NCI-H526 treated with DMSO at 0.1 percent for 48 hours (cell line): Measurements from ENCODE around the gene ZNF558.
A peak's percentile ranks its signal among the peaks of the same experiment; 100 is the strongest.

Experiments used
- DNase-seq: peaks from one replicate; lab custom pipeline; 2025; lab: John Stamatoyannopoulos, UW

Gene ZNF558

DNA sequence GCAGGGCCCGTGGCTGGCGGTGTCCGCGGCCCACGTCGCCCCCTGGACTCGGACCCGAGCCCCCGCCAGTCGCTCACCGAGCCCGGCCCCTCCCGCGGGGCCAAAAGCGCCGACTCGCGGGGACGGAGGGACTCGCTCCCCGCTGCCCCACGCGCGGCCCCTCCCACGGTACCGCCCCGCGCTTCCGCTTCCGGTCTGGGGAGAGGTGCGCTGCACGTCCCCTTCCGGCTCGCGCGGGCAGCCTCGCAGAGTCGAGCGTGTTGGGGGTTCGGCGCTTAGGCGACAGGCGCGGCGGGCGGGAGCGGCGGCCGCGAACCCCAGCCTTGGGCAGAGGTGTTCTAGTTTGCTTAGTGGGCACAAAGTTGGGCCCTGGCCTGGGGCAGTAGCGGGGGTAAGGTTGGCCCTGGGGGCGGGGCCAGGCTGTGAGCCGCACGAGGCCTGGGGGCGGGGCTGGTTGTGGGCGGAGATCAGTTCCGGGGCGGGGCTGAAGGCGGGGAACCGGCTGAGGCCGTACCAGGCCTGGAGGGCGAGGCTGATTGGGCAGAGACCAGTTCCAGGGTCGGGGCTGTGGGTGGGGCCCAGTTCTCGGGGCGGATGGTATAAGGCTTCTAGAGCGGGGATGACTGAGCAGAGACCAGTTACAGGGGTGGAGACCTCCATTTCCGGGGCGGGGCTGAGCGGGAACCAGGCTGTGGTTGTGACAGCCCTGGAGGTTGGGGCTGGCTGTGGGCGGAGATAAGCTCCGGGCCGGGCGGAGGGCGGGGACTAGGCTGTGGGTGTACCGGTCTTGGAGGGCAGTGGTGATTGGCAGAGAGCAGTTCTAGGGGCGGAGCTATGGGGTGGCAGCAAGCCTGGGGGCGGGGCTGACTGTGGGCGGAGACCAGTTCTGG is at the start of gene ZNF558, which contains the start of gene MBD3L1:
Gene ZNF558 (minus strand): TSS at position 173 of the 890 bp plus-strand sequence. CDS start 9,645 bp downstream, outside the sequence.
Gene MBD3L1 (plus strand): TSS at position 246 of the 890 bp plus-strand sequence. CDS start 10,302 bp downstream, outside the sequence.
- DNase-seq = peak; percentile 82

DNA sequence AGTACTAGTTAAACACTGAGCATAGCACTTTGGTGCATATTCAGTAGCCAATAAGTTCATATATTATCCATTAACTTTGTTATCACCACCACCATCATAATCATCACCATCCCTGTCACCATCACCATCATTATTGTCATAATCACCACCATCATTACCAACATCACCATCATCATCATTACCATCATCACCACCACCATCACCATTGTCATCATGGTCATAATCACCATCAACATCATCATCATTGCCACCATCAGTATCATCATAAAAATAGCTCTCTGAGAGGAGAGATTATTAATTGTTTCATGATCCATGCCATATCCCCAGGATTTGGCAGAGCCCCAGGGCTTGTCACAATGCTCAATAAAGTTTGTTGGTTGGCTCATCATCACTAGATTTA is 49.4 kb upstream of the ZNF558 start:
- no peak for DNase-seq

DNA sequence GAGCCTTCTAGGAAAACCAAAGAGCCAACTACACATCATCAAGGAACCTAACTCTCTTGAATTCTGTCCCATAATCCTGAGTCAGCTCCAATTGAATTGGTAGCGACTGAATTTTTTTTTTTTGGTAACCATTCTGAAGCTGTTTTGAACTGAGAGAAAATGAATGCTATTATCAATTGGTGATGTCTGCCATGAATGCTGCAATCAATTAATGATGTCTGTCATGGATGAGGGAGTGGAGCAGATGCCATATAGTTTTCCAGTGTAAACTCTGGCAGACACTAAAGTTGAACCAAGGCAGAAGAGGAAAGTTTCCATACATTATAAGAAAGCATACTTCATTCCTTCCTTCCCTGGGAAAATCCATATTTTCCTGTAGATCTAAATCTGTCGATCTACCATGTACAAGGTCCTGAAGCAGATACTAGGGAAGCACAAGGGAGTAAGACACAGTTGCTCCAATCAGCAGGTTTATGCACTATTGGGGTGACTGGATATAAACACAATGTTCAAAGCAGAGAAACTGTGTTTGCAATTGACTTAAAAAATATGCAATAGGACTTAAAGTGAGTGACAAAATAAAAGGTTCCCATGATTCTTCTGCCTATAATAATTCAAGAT is 48.9 kb upstream of the ZNF558 start:
- DNase-seq = no peak

DNA sequence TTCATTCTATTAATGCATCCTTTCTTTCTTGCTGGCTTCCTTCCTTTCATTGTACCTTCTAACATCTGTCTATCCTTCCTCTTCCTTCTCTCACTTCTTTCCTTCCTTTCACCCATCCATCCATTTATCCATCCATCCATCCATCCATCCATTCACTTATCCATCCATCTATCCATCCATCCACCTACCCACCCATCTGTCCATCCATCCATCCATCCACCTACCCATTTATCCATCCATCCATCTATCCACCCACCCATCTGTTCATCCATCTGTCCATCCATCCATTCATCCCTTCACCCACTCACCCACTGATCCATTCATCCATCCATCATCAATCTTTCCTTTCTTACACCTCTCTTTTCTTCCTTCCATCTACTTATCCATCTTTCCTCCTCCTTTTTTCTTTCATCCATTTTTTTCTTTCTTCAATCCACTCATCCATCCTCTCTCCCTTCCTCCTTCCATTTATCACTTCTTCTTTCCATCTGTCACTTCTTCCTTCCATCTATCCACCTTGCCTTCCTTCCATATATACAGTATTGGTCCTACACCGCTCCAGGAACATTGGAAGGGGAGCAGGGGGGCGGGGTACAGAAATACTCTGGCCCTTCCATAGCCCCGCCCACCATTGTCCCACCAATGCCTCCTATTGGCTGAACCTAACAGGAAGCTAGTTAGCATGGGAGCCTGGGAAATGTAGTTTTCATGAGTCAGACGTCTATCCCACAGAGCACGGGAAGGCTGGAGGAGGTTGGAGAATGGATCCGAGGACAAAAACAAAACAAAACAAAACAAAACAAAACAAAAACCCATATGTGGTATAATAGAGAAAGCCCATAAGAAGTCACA is 46.0 kb upstream of the ZNF558 start:
- DNase-seq = no peak

DNA sequence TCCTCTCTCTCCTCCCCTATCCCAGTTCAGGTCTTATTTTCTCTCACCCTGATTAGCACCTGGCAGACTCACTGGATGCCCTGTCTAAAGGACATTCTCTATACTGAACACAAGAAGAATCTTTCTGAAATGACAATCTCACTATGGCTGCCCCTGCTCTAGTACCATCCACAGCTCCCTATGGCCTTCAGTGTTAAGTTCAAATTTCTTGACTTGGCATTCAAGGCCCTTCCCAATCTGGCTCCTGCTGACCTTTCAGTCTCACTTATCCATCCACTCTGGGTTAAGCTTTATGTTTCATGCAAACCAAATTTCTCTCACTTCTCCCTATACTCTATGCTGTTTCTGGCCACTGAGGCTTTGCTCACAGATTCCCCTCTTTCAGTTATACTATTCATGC is 34.2 kb upstream of the ZNF558 start:
- no peak for DNase-seq

DNA sequence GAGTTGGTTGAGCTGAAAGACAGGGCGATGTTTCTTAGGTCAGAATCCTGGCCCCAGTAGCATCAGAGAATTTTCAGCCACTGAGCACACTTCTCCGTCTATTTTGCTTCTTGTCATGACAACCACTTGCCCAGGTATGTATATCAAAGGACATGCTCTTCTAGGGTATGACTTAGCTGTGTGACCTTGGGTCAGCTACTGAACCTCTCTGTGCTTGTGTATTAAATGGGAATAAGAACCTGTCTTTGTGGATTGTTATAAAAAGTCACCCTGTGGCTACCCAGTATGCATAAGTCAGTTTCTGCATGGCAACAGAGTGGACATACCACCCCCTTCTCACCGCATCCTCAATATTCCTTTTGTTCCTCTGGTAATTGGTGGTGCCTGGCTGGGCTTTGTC is 26.2 kb upstream of the ZNF558 start:
- DNase-seq = no peak

DNA sequence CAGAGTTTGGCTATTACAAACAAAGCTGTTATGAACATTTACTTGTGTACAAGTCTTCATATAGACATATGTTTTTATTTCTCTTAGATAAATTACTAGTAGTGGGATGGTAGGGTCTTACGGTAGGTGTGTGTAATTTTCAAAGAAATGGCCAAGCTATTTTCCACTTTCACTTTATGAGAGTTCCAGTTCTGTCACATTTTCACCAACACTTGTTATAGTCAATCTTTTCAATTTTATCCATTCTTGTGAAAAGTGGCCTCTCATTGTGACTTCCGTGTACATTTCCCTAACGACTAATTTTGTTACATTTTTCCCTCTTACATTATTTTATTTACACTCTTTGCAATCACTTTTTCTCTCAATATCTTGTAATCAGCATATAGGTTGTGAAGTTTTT is 18.4 kb upstream of the ZNF558 start:
- no peak for DNase-seq

DNA sequence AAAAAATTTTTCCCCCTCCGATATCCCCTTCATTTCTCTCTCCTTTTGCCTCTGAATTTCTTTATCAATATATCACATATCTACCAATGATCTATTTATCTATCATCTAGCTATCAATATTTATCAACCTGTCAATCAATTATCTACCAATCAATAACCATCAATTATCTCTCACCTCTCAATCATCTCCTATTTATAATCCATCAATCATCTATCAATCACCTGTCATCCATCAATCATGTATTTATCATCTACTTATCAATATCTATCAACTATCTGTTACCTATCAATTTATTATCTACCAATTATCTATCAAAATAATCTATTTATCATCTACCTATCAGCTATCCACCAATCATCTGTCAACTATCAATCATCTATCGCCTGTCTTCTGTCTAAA is 17.1 kb upstream of the ZNF558 start:
- no peak for DNase-seq

DNA sequence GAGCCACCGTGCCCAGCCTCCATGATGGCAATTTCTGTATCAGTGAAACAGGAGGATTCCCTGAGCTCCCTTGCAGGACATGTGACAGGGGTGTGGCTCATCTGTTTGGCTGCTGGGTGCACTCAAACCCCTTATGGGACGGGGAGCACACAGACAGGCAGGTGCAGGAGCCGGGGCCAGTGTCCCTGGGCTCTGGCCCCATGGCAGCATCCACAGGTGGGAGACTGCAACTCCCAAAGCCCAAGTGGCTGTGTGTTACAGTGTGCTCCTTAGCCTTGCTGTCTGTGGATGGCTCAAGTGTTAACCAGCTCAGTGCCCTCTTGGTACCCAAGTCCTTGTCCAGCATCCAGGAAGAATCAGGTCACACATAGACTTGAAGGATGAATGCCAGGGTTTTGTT is 14.7 kb upstream of the ZNF558 start:
- no peak for DNase-seq

DNA sequence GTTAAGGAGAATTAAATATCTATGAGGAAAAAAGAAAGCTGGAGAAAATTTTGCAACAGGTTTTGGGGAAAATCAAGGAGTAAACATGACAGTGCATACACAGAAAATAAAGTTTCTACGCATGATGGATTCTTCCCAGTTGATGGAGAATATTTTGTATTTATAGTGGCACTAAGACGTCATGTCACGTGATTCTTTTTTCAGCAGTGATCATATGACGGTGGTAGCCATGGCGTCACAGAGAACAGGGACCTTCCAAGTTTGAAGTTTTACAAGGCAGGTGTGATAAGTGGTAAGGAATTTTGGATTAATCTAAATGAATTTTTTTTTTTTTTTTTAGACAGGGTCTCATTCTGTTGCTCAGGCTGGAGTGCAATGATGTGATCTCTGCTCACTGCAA is 8.6 kb upstream of the ZNF558 start:
- DNase-seq = no peak

DNA sequence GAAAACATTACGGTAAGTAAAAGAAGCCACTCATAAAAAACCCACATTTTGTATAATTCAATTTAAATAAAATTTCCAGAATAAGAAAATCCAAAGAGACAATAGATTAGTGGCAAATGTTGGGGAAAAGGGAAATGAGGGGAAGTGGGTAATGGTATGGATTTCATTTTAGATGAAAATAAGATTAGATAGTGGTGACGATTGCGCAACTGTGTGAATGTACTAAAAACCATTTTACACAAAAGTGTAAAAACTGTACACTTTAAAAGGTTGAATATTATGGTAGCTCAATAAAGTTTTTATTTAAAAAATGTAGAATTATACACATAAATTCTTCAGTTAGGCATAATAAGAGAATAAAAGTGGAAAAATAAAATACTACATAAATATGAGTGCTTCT is 3.8 kb upstream of the ZNF558 start:
- no peak for DNase-seq

DNA sequence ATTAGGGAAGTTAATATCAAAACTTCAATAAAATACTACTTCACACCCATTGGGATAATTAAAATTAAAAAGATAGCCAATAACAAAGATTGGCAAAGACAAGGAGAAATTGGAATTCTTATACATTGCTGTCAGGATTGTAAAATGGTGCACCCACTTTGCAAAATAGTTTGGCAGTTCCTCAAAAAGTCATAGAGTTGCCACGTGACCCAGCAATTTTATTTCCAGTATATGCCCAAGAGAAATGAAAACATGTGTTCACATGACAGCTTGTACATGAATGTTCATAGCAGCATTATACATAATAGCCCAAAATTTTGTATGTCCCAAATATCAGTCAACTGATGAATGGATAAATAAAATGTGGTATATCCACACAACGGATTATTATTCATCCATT is 3.3 kb upstream of the ZNF558 start:
- no peak for DNase-seq

DNA sequence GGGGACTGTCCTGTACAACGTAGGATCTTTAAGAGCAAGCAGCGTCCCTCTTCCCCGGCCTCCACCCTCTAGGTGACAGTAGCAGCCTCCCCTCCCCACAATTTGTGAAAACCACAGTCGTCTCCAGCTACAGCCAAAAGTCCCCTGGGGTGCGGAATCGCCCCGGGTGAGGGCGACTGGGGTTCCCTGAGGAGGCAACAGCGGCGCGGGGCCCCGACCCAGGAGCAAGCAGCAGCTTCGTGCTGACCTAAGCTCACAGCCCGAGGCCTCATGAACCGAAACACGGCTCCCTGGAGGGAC is 322 bp downstream of the ZNF558 start:
- DNase-seq = no peak

DNA sequence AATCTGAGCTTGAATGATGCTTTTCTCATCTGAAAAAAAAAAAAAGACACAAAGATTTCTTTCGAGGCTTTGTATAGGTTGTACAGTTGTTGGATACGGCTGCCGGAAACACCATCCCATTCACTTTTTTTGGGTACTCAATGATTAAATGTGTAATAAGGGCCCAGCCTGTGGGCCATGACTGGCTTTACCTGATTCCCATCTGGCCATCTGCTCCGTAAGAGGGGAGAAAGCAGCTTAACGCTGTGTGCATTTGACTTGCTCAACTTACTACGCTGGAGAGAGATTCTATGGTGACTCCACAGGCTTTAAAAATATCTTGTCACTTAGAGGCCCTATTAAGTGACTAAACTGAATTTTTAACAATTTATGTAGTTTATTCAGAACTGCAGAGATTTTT is 731 bp downstream of the ZNF558 start:
- no peak for DNase-seq

DNA sequence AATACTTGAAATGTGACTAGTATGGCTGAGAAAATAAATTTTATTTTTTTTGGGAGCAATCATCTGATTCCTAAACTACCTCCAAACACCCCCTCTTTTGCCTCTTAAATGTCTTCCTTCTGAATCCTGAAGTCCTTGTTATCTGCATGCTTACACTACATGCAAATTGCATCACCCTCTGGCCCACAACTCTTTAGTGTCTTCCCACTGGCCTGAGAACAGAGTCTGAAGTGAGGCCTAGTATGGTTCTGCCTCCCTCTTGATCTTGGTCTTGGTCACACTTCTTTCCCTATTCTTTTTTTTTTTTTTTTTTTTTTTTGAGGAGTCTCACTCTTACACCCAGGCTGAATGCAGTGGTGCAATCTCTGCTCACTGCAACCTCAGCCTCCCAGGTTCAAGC is 4.8 kb downstream of the ZNF558 start:
- no peak for DNase-seq

DNA sequence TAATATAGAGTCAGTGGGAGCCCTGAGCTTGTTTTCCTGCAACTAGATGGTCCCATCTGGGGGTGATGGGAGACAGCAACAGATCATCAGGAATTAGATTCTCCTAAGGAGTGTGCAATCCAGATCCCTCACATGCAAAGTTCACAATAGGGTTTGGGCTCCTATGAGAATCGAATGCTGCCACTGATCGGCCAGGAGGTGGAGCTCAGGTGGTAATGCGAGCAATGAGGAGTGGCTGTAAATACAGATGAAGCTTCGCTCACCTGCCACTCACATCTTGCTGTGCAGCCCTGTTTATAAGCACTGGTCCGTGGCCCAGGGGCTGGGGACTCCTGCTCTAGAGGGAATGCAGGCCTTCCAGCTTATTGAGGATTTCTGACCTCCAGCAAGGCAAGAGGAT is 5.7 kb downstream of the ZNF558 start:
- peak; percentile 0 for DNase-seq

DNA sequence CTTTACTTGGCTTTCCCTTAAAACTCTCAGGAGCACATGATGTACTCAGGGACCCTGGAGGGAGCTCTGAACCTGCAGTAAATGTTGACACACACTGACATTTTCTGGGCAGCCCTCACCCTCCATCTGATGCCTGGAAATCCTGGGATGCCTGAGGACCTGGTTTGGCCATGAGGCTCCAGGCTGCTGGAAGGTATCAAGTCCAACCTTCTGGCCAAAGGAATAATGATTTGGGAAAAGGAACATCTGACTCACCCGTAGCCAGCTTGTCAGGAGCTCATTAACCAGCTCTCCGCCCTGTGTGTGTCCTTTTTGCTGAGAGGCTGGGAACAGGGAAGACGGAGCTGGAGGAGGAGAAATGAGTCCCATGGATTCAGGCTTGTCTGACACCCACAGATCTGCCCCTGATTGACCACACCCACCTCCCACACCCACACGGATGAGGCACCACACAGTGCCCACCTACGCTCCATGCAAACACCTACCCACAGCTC is 10.3 kb downstream of the ZNF558 start:
- DNase-seq = no peak

DNA sequence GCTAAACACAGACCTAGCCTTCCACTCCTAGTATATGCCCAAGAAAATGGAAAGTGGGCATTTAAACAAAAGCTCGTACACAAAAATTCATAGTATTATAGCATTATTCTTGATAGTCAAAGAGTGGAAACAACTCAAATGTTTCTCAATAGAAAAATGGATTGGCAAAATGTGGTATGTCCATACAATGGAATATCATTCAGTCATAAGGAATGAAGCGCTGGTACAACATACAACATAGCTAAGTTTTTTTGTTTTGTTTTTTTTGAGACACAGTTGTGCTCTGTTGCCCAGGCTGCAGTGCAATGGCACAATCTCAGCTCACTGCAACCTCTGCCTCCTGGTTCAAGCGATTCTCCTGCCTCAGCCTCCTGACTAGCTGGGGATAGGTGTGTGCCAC is 11.9 kb downstream of the ZNF558 start:
- no peak for DNase-seq

DNA sequence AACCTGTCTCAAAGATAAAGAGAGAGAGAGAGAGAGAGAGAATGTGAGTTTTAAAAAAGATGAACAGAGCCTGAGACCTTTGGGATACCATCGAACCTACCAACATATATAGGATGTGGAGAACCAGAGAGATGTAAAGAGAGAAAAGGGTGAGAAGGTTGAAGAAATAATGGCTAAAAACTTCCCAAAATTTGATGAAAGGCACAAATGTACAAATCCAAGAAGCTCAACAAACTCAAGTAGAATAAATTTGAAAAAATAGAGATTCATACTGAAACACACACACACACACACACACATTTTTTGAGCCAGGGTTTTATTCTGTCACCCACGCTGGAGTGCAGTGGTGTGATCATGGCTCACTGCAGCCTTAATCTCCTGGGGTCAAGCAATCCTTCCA is 16.3 kb downstream of the ZNF558 start:
- no peak for DNase-seq

DNA sequence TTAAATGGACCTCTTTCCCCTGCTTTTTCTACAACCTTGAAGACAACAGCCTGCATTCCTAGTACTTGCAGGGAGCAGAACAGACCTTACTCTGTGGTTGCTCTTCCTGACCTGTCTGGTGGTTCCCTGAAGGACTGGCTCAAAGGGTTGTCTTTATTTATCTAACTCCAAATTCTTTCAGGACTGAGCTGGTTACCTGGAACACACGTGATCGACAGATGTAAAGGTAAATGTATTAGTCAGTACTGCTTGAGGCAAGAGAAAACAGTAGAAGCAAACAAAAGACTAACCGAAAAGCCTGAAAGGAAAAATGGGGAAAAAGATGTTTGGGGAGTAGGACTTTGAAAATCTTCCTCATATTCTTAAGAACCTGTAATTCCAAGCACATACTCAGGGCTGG is 17.9 kb downstream of the ZNF558 start:
- no peak for DNase-seq

DNA sequence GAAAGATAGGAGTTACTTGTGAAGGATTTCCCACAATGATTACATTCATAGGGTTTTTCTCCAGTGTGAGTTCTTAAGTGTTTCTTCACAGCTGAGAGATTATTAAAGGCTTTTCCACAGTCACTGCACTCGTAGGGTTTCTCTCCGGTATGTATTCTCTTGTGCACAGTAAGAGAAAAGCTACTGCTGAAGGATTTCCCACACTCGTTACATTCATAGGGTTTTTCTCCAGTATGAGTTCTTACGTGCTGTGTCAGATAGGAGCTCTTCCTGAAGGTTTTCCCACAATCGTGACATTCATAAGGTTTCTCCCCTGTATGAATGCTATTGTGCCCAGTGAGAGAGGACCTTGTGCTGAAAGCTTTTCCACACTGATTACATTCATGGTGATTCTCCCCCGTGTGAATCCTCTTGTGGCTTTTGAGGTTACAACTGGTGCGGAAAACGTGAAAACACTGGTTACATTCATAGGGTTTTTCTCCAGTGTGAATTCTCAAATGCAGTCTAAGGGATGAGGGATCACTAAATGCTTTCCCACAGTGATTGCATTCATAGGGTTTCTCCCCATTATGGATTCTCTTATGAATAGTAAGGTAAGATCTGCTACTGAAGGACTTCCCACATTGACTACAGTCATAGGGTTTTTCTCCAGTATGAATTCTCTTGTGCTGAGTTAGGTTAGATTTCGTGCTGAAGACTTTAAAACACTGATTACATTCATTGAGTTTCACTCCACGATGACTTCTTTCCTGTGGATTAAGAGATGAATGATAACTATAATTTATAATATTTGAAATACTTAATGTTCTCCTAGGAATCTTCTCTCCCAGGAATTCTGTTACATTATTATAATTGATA is 20.6 kb downstream of the ZNF558 start:
- no peak for DNase-seq

DNA sequence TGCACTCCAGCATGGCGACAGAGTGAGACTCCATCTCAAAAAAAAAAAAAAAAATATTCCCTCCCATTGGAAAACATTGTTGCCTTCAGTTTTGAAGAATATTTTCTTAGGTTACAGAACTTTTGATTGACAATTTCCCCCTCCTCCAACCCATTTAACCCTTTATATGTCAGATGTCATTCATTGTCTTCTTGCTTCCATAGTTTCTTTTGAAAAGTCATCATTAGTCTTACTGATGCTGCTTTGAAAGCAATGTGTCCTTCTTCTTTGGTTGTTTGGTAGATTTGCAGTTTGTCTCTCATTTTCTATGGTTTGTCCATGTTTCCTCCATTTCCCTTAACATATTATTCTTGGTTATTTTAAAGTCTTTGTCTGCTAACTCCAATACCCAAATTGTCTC is 25.4 kb downstream of the ZNF558 start:
- no peak for DNase-seq
